H4 (cell line): ENCODE measurements around the gene ZDHHC7. TPM values are rescaled to one million over a fixed set of nuclear protein-coding genes. Genes with fewer than 3 reads are reported as not detected.
A peak's percentile ranks its signal among the peaks of the same experiment; 100 is the strongest.

Experiments used
- DNase-seq: peaks from one replicate; pipeline ENCODE4 v3.0.0-alpha.2; 2015; ENCODE audit warnings: low spot score
- total RNA-seq: library from RNA; depleted of rRNA; stranded (reverse); fragments of >200 nt; shearing (Covaris generic); gene quantifications from 2 replicates; pipeline ENCODE4 v1.2.3, GENCODE V29; 2014

Gene ZDHHC7
- total RNA-seq, 1 experiment from 2014 or later, result 55.0 TPM

GRCh38 chr16:84965428-84966415 lies 45.6 kb downstream of the ZDHHC7 start:
- no peak for DNase-seq

- DNase-seq, result no peak
Measured at GRCh38 chr16:84964386-84965128, 46.8 kb downstream of the ZDHHC7 start.

- no peak for DNase-seq
Measured at GRCh38 chr16:84963066-84963465, 48.3 kb downstream of the ZDHHC7 start.

- no peak for DNase-seq
Measured at GRCh38 chr16:84960942-84961341, 50.4 kb downstream of the ZDHHC7 start.

- no peak for DNase-seq
Measured at GRCh38 chr16:84959784-84960417, 51.4 kb downstream of the ZDHHC7 start.

- DNase-seq, result peak; percentile 41
Measured at GRCh38 chr16:84959045-84959576, 52.2 kb downstream of the ZDHHC7 start.

GRCh38 chr16:84957792-84958191 lies 53.5 kb downstream of the ZDHHC7 start:
- no peak for DNase-seq

GRCh38 chr16:84957192-84957591 lies 54.1 kb downstream of the ZDHHC7 start:
- no peak for DNase-seq

- no peak for DNase-seq
Measured at GRCh38 chr16:84955427-84955826, 55.9 kb downstream of the ZDHHC7 start.

- DNase-seq, result no peak
Measured at GRCh38 chr16:84953190-84953746, 58.1 kb downstream of the ZDHHC7 start.

- peak; percentile 80 for DNase-seq
Measured at GRCh38 chr16:84952335-84953189, 58.8 kb downstream of the ZDHHC7 start.

GRCh38 chr16:84950906-84951305 lies 60.4 kb downstream of the ZDHHC7 start:
- no peak for DNase-seq

GRCh38 chr16:84949772-84950436 lies 61.4 kb downstream of the ZDHHC7 start:
- DNase-seq, result no peak

GRCh38 chr16:84948851-84949610 lies 62.3 kb downstream of the ZDHHC7 start:
- no peak for DNase-seq

- no peak for DNase-seq
Measured at GRCh38 chr16:84947996-84948850, 63.1 kb downstream of the ZDHHC7 start.

GRCh38 chr16:84947022-84947421 lies 64.3 kb downstream of the ZDHHC7 start:
- no peak for DNase-seq

- no peak for DNase-seq
Measured at GRCh38 chr16:84943620-84944019, 67.7 kb downstream of the ZDHHC7 start.

GRCh38 chr16:84942786-84943185 lies 68.5 kb downstream of the ZDHHC7 start:
- no peak for DNase-seq
